Measurements from ENCODE around the gene LARGE1. TPM values are rescaled to one million over a fixed set of nuclear protein-coding genes. Genes with fewer than 3 reads are reported as not detected.
A peak's percentile ranks its signal among the peaks of the same experiment; 100 is the strongest.

Gene LARGE1
- total RNA-seq, 1 donor from 2014 or later: 29.5 TPM

DNA sequence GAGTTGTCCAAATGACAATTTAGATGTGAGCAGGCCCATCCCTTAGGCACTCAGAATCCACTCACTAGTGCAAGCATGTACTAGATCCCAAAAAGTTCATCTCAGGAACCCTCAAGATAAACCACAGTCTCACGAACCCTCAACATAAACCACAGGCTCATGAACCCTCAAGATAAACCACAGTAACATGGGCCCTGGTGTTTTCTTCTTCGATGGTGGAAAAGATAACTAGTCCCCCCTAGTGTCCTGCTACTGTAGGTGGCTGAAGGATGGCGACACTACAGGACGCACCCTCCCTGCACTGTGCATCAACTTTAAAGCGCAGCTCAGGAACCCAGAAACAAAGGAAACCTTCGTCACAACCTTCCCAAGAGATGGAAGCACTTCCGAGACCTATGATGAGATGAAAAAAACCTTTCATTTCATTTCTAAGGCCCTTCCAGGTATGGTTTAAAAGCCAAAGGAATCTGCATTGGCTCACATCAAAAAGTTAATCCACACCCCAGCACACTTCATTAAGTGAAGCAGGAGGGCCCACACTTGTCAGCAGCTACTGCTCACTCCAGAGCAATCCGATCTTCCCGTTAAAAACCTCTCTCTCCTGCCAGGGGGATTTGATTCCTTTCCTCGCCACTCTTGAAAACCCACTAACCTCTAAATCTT is 2.4 kb downstream of the LARGE1 start:
- TF ChIP-seq POLR2AphosphoS5 (IDR thresholded peaks at IDR 0.05; ENCODE audit: insufficient read depth in 1 of 2, low read depth in 1 of 2) (no peak), POLR2A (IDR thresholded peaks at IDR 0.05) (no peak), CTCF (IDR thresholded peaks at IDR 0.05) (no peak)
- H3K4me3 ChIP-seq: peak overlapping the region in 1 of 2 donors; percentile 84
- peak overlapping the region; percentile 85 for H3K27ac ChIP-seq
- no peaks in the 10 kb centered on the region for H3K9me3 ChIP-seq
- no peaks in the 10 kb centered on the region for H3K27me3 ChIP-seq
- H3K4me1 ChIP-seq: peaks cover 46% of the 10 kb centered on the region
- H3K36me3 ChIP-seq: no peaks in the 10 kb centered on the region
- intact Hi-C loops (cut with DNase I): no loop called here
- DNase-seq (ENCODE audit: extremely low spot score in 2 of 2): no peak

DNA sequence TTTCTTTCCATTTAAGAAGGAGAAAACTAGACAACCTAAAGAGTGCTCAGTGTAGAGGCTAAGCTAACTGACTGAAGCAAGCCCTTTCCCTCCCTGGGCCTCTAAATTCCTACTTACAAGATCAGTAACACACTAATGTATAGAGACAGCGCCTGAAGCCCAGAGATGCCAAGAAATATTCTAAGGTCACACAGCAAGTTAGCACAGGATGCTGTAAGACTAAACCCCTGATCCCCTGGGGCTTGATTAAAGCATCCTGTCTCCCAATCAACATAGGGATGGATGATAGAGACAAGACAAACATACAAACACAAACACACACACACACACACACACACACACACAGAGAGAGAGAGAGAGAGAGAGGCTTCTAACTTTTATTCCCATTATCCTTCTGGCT is 5.6 kb downstream of the LARGE1 start:
- H3K27ac ChIP-seq: no peak overlapping the region
- H3K4me1 ChIP-seq: peaks cover 46% of the 10 kb centered on the region
- no peak for TF ChIP-seq POLR2A (IDR thresholded peaks at IDR 0.05)
- no peak for TF ChIP-seq CTCF (IDR thresholded peaks at IDR 0.05)
- no peak for TF ChIP-seq POLR2AphosphoS5 (IDR thresholded peaks at IDR 0.05; ENCODE audit: insufficient read depth in 1 of 2, low read depth in 1 of 2)
- intact Hi-C loops (cut with DNase I): no loop called here
- no peaks in the 10 kb centered on the region for H3K9me3 ChIP-seq
- H3K27me3 ChIP-seq: no peaks in the 10 kb centered on the region
- H3K36me3 ChIP-seq: no peaks in the 10 kb centered on the region
- no peak for DNase-seq (ENCODE audit: extremely low spot score in 2 of 2)
- no peak overlapping the region for H3K4me3 ChIP-seq

DNA sequence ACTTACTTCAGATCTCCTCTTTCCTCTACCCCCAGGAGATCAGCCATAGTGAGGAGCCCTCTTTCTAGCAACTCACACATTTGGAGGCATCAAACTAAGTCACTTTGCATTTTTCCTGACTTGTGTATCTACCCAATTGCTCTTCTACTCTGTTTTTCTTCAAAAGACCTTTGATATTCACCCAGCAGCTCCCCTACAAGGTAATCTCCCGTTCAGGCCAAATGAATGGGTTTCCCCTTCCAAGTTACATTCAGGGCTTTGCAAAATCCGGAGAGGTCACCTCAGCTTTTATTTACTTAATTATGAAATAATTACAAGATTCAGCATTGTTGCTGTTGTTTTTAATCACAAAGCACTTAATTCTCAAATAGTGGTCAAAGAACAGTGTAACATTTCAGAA is 6.1 kb downstream of the LARGE1 start:
- no peak overlapping the region for H3K27ac ChIP-seq
- H3K9me3 ChIP-seq: no peaks in the 10 kb centered on the region
- intact Hi-C loops (cut with DNase I): no loop called here
- no peak for DNase-seq (ENCODE audit: extremely low spot score in 2 of 2)
- H3K36me3 ChIP-seq: no peaks in the 10 kb centered on the region
- H3K4me3 ChIP-seq: no peak overlapping the region
- no peaks in the 10 kb centered on the region for H3K27me3 ChIP-seq
- TF ChIP-seq POLR2A (IDR thresholded peaks at IDR 0.05) (no peak), POLR2AphosphoS5 (IDR thresholded peaks at IDR 0.05; ENCODE audit: insufficient read depth in 1 of 2, low read depth in 1 of 2) (no peak), CTCF (IDR thresholded peaks at IDR 0.05) (no peak)
- H3K4me1 ChIP-seq: peaks cover 44% of the 10 kb centered on the region

DNA sequence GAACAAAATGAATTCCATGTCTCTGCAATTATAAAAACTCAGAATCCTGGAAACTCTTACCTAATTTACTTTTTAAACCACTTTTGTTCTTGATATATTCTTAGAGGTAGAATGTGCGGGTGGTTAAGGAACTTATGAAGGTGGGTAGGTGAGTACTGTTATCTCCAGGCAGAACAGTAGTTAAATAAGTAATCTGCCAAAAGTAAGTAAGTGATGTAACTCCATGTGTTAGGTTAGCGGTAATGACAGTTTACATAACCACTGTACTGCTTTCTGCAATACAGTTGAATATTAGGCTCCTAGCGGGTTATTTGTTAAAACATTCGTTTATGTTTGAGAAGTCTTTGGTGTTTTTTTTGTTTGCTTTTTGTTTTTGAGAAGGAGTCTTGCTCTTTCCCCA is 7.1 kb downstream of the LARGE1 start:
- H3K36me3 ChIP-seq: no peaks in the 10 kb centered on the region

More for the DNA sequence above, 7.1 kb downstream of the LARGE1 start:
- Histone ChIP-seq H3K4me3 (no peak overlapping the region), H3K27me3 (no peaks in the 10 kb centered on the region), H3K9me3 (no peaks in the 10 kb centered on the region), H3K27ac (no peak overlapping the region), H3K4me1 (peaks cover 41% of the 10 kb centered on the region)
- TF ChIP-seq CTCF (IDR thresholded peaks at IDR 0.05) (no peak), POLR2AphosphoS5 (IDR thresholded peaks at IDR 0.05; ENCODE audit: insufficient read depth in 1 of 2, low read depth in 1 of 2) (no peak), POLR2A (IDR thresholded peaks at IDR 0.05) (no peak)
- intact Hi-C loops (cut with DNase I): no loop called here
- DNase-seq (ENCODE audit: extremely low spot score in 2 of 2): no peak
